HepG2 (cell line): Measurements from ENCODE around the gene TCF3. TPM values are rescaled to one million over a fixed set of nuclear protein-coding genes. Genes with fewer than 3 reads are reported as not detected.

ENCODE experiments used
- ATAC-seq: fragments of 200-7000 bp; cut with Tn5 transposase; 3 replicates; pipeline ENCODE4 v1.9.1; 2020; ENCODE audit warnings: mild to moderate bottlenecking, moderate library complexity
- BruUV-seq: library from RNA; stranded (reverse); fragments of 400-500 nt; replicated peaks from 2 replicates; lab custom pipeline; 2021; lab: Mats Ljungman, UMichigan
- CTCF ChIA-PET: fragments of 300-600 bp; formaldehyde crosslinking; extraction: SDS; loops from one replicate; lab custom pipeline; 2021; ENCODE audit warnings: low total read pairs, inconsistent platforms, low intra/inter-chr PET ratio; lab: Yijun Ruan, JAX
- POLR2A ChIA-PET: fragments of 350-600 bp; sonication (Branson Sonifier 250); formaldehyde crosslinking; loops from one replicate; lab custom pipeline; 2020; ENCODE audit warnings: antibody characterized with exemption, inconsistent platforms; lab: Yijun Ruan, JAX
- DNase-seq: peaks from one replicate; pipeline ENCODE4 v3.0.0-alpha.2; 2015; ENCODE audit warnings: low spot score
- FAIRE-seq: peaks from 3 replicates; lab custom pipeline; 2011; peaks lifted over from hg19 to GRCh38; lab: Jason Lieb, UNC
- H2AFZ ChIP-seq: one replicate; pipeline ENCODE4 v1.6.1; 2011; ENCODE audit warnings: low read length, inconsistent platforms
- H3K27ac ChIP-seq: fragments of 300-600 bp; 3 replicates; pipeline ENCODE4 v1.8.0; 2011; ENCODE audit warnings: mixed run types, mild to moderate bottlenecking, mixed read lengths, low read length, inconsistent platforms; ENCODE audit not compliant: insufficient read depth; ENCODE audit errors: extremely low read length
- H3K27me3 ChIP-seq, 2 experiments: fragments of 200-600 bp in 1 of 2; 2 replicates in 1 of 2; 3 replicates in 1 of 2; pipeline versions ENCODE4 v1.6.0 to v1.8.0; 2011; ENCODE audit warnings: low read length in 2 of 2, mild to moderate bottlenecking in 2 of 2, moderate library complexity in 2 of 2, inconsistent platforms in 1 of 2; ENCODE audit not compliant: insufficient read depth in 2 of 2, control insufficient read depth in 1 of 2
- H3K36me3 ChIP-seq, 2 experiments: fragments of 200-600 bp in 1 of 2; replicated peaks in 1 of 2; 2 replicates in 1 of 2; 3 replicates in 1 of 2; pipeline versions ENCODE4 v1.5.1 to v1.8.0; 2011; ENCODE audit warnings: low read length in 2 of 2, inconsistent platforms in 1 of 2; ENCODE audit not compliant: insufficient read depth in 2 of 2, control insufficient read depth in 1 of 2
- H3K4me1 ChIP-seq: 2 replicates; pipeline ENCODE4 v1.5.1; 2012; ENCODE audit warnings: low read length, inconsistent platforms; ENCODE audit not compliant: insufficient read depth
- H3K4me2 ChIP-seq: 2 replicates; pipeline ENCODE4 v1.6.0; 2011; ENCODE audit warnings: low read depth, low read length, inconsistent platforms
- H3K4me3 ChIP-seq, 3 experiments: fragments of 200-600 bp in 1 of 3; sonication (generic), shearing (Covaris generic) in 1 of 3; replicated peaks in 1 of 3; 2 replicates each; pipeline ENCODE4 v1.5.1; 2011 to 2016; ENCODE audit warnings: low read length in 3 of 3, inconsistent platforms in 2 of 3, low read depth in 2 of 3, mild to moderate bottlenecking in 2 of 3, control low read depth in 1 of 3, mixed read lengths in 1 of 3; ENCODE audit not compliant: insufficient read depth in 1 of 3
- H3K79me2 ChIP-seq: one replicate; pipeline ENCODE4 v1.6.1; 2011; ENCODE audit warnings: low read length, inconsistent platforms; ENCODE audit not compliant: insufficient read depth
- H3K9ac ChIP-seq: 2 replicates; pipeline ENCODE4 v1.6.0; 2011; ENCODE audit warnings: mild to moderate bottlenecking, low read depth, low read length, inconsistent platforms; ENCODE audit not compliant: insufficient read depth
- H3K9me3 ChIP-seq: 2 replicates; pipeline ENCODE4 v1.5.1; 2012; ENCODE audit warnings: mild to moderate bottlenecking, low read length
- H4K20me1 ChIP-seq: 2 replicates; pipeline ENCODE4 v1.6.0; 2011; ENCODE audit warnings: inconsistent platforms, mild to moderate bottlenecking, low read length, moderate library complexity; ENCODE audit not compliant: insufficient read depth
- KLF12 ChIP-seq: sonication (generic); formaldehyde crosslinking; IDR thresholded peaks from 2 replicates; pipeline ENCODE4 v1.4.0; 2020; ENCODE audit warnings: missing genetic modification reagents, borderline replicate concordance
- ZBTB49 ChIP-seq: sonication (generic); formaldehyde crosslinking; IDR thresholded peaks from 2 replicates; pipeline ENCODE4 v1.4.0; 2020; ENCODE audit warnings: missing genetic modification reagents, borderline replicate concordance
- ZNF317 ChIP-seq: sonication (generic); formaldehyde crosslinking; IDR thresholded peaks from 2 replicates; pipeline ENCODE4 v1.5.0; 2020; ENCODE audit warnings: mild to moderate bottlenecking, missing genetic modification reagents
- WGBS: methylation state at CpG from one replicate; pipeline ENCODE4 v1.1.6; 2017; ENCODE audit warnings: low lambda C conversion rate; 5-methylcytosine and 5-hydroxymethylcytosine counted together
- in situ Hi-C: cut with HindIII; loops from 2 replicates; pipeline ENCODE4 v1.10.0; 2017; ENCODE audit warnings: low pct_unique_long_range_greater_than_20kb; ENCODE audit not compliant: extremely low pct_ligation_motif_present
- intact Hi-C: fragments of 100-400 bp; cut with micrococcal nuclease; formaldehyde crosslinking; loops from one replicate; pipeline ENCODE4 v1.10.0; 2022; ENCODE audit not compliant: unreplicated experiment
- polyA plus RNA-seq, 8 experiments: library from polyadenylated mRNA; depleted of rRNA in 3 of 8; stranded (reverse) in 7 of 8; unstranded in 1 of 8; fragments of >200 nt; fragmentation: Illumina TruSeq in 4 of 8; extraction: Trizol in 4 of 8; gene quantifications; 2 replicates each; pipeline versions ENCODE4 v1.2.1 to v1.2.3, GENCODE V29; 2011 to 2016; ENCODE audit warnings: low read depth in 4 of 8, missing spikeins in 1 of 8, mixed read lengths in 1 of 8; ENCODE audit not compliant: insufficient read depth in 1 of 8
- total RNA-seq, 5 experiments: library from RNA; depleted of rRNA; stranded (reverse); fragments of >200 nt; fragmentation: Illumina TruSeq; extraction: Trizol; gene quantifications; 2 replicates each; pipeline ENCODE4 v1.2.3, GENCODE V29; 2016; ENCODE audit warnings: low read depth in 1 of 5
- TF ChIP-seq, protein P1 (sequence below): sonication (generic); formaldehyde crosslinking; IDR thresholded peaks from 2 replicates; pipeline ENCODE4 v1.4.0; 2020; ENCODE audit warnings: low read depth, missing genetic modification reagents
- TF ChIP-seq, protein P2 (sequence below): IDR thresholded peaks from 2 replicates; pipeline ENCODE4 v1.6.1; 2016; ENCODE audit warnings: missing compliant biosample characterization, missing genetic modification reagents, borderline replicate concordance

Gene TCF3
- total and polyA plus RNA-seq, 2 of the 13 experiments (the other 11 are each of a cell fraction or from before 2014, with no cell fraction given): 51.4 to 53.2 TPM

DNA sequence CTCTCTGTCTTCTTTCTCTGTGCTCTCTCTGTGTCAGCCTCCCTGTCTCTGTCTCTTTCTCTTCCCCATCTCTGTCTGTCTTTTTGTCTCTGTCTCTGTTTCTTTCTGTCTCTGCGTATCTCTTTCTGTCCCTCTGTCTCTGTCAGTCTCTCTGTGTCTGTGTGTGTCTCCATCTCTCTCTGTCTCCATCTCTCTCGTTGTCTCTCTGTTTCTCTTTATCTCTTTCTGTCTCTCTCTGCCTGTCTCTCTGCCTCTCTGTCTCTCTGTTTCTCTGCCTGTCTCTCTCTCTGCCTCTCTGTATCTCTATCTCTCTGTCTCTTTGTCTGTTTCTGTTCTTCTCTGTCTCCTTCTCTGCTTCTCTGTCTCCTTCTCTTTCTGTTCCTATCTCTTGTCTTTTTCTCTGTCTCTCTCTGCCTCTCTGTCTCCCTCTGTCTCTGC, 15.7 kb upstream of the TCF3 start (continued):
- TF ChIP-seq ZBTB49: no peak
- TF ChIP-seq, protein P1, sequence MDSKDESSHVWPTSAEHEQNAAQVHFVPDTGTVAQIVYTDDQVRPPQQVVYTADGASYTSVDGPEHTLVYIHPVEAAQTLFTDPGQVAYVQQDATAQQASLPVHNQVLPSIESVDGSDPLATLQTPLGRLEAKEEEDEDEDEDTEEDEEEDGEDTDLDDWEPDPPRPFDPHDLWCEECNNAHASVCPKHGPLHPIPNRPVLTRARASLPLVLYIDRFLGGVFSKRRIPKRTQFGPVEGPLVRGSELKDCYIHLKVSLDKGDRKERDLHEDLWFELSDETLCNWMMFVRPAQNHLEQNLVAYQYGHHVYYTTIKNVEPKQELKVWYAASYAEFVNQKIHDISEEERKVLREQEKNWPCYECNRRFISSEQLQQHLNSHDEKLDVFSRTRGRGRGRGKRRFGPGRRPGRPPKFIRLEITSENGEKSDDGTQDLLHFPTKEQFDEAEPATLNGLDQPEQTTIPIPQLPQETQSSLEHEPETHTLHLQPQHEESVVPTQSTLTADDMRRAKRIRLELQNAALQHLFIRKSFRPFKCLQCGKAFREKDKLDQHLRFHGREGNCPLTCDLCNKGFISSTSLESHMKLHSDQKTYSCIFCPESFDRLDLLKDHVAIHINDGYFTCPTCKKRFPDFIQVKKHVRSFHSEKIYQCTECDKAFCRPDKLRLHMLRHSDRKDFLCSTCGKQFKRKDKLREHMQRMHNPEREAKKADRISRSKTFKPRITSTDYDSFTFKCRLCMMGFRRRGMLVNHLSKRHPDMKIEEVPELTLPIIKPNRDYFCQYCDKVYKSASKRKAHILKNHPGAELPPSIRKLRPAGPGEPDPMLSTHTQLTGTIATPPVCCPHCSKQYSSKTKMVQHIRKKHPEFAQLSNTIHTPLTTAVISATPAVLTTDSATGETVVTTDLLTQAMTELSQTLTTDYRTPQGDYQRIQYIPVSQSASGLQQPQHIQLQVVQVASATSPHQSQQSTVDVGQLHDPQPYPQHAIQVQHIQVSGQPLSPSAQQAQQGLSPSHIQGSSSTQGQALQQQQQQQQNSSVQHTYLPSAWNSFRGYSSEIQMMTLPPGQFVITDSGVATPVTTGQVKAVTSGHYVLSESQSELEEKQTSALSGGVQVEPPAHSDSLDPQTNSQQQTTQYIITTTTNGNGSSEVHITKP: no peak

GRCh38 chr19:1665565-1666047, 13.2 kb upstream of the TCF3 start:
- H3K27ac ChIP-seq: no peak overlapping the region
- DNase-seq (no peak), ATAC-seq (peak; percentile 37; the same call in 2 of the 3 replicates), FAIRE-seq (no peak)
- H3K27me3 ChIP-seq: peaks cover 11 to 35% of the 10 kb centered on the region in 2 experiments; a peak in 4 of 5 replicates
- H3K4me3 ChIP-seq: no peak overlapping the region; a peak in 1 of 6 replicates
- in situ Hi-C loops: no loop called here
- no TSS peak for BruUV-seq
- ChIA-PET CTCF (no interaction called here), POLR2A (no interaction called here)
- WGBS: 12% methylated on average over 9 of the region's 12 CpGs
- H3K9ac ChIP-seq: no peak overlapping the region
- intact Hi-C loops: no loop called here
- no peak overlapping the region for H2AFZ ChIP-seq
- H3K9me3 ChIP-seq: no peaks in the 10 kb centered on the region
- H3K4me1 ChIP-seq: no peaks in the 10 kb centered on the region; the same call in 1 of the 2 replicates
- no peaks in the 10 kb centered on the region for H4K20me1 ChIP-seq
- no peak overlapping the region for H3K4me2 ChIP-seq
- no peaks in the 10 kb centered on the region for H3K79me2 ChIP-seq
- no peaks in the 10 kb centered on the region for H3K36me3 ChIP-seq
- no peak for TF ChIP-seq KLF12 (CRISPR knock-in tag)
- TF ChIP-seq, protein P2, sequence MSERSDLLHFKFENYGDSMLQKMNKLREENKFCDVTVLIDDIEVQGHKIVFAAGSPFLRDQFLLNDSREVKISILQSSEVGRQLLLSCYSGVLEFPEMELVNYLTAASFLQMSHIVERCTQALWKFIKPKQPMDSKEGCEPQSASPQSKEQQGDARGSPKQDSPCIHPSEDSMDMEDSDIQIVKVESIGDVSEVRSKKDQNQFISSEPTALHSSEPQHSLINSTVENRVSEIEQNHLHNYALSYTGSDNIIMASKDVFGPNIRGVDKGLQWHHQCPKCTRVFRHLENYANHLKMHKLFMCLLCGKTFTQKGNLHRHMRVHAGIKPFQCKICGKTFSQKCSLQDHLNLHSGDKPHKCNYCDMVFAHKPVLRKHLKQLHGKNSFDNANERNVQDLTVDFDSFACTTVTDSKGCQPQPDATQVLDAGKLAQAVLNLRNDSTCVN (CRISPR knock-in tag): no peak
- no peak for TF ChIP-seq ZNF317
